Fibroblast of lung (primary cell): ENCODE results near the gene LOC128125822.

Experiments
- DNase-seq, 2 donors: peaks; one replicate each; pipeline versions ENCODE4 v3.0.0 to v3.0.0-alpha.2; 2010; ENCODE audit warnings: low read depth in 2 of 2
- H2AFZ ChIP-seq: 2 replicates; pipeline ENCODE4 v1.5.1; 2012; ENCODE audit warnings: low read length, control low read depth, inconsistent platforms
- H3K27ac ChIP-seq: 2 replicates; pipeline ENCODE4 v1.5.1; 2011; ENCODE audit warnings: low read length, control low read depth; ENCODE audit not compliant: insufficient read depth
- H3K27me3 ChIP-seq: 2 replicates; pipeline ENCODE4 v1.5.1; 2011; ENCODE audit warnings: mild to moderate bottlenecking, low read length; ENCODE audit not compliant: control insufficient read depth, insufficient read depth
- H3K36me3 ChIP-seq: 2 replicates; pipeline ENCODE4 v1.5.1; 2011; ENCODE audit warnings: low read length; ENCODE audit not compliant: control insufficient read depth, insufficient read depth
- H3K4me1 ChIP-seq: 2 replicates; pipeline ENCODE4 v1.5.1; 2011; ENCODE audit warnings: low read length; ENCODE audit not compliant: control insufficient read depth, insufficient read depth; ENCODE audit errors: extremely low read depth
- H3K4me2 ChIP-seq: 2 replicates; pipeline ENCODE4 v1.5.1; 2011; ENCODE audit warnings: low read length, control low read depth; ENCODE audit not compliant: insufficient read depth; ENCODE audit errors: extremely low read depth
- H3K4me3 ChIP-seq, 4 experiments: fragments of 200-600 bp in 1 of 4; sonication (generic) in 1 of 4; replicated peaks in 1 of 4; 2 replicates each; pipeline ENCODE4 v1.5.1; 2011 to 2016; ENCODE audit warnings: low read length in 4 of 4, low read depth in 3 of 4, mild to moderate bottlenecking in 3 of 4, control low read depth in 2 of 4, inconsistent platforms in 1 of 4, mixed read lengths in 1 of 4; ENCODE audit not compliant: insufficient read depth in 1 of 4; ENCODE audit errors: control extremely low read depth in 1 of 4
- H3K79me2 ChIP-seq: 2 replicates; pipeline ENCODE4 v1.5.1; 2012; ENCODE audit warnings: mild to moderate bottlenecking, low read length, inconsistent platforms; ENCODE audit not compliant: control insufficient read depth, insufficient read depth
- H3K9ac ChIP-seq: 2 replicates; pipeline ENCODE4 v1.5.1; 2011; ENCODE audit warnings: mild to moderate bottlenecking, low read length, control low read depth; ENCODE audit not compliant: insufficient read depth
- H3K9me3 ChIP-seq: 2 replicates; pipeline ENCODE4 v1.5.1; 2012; ENCODE audit warnings: low read depth, low read length; ENCODE audit not compliant: control insufficient read depth, insufficient read depth
- H4K20me1 ChIP-seq: 2 replicates; pipeline ENCODE4 v1.5.1; 2011; ENCODE audit warnings: low read length; ENCODE audit not compliant: control insufficient read depth, insufficient read depth; ENCODE audit errors: extremely low read depth
- EZH2 ChIP-seq: IDR thresholded peaks from 2 replicates; pipeline ENCODE4 v1.5.1; 2012; ENCODE audit warnings: low read length, control low read depth, mild to moderate bottlenecking; ENCODE audit errors: missing control alignments
- TF ChIP-seq, protein P1 (sequence below), 2 donors: IDR thresholded peaks in 1 of 2; conservative IDR thresholded peaks in 1 of 2; 1 replicate in 1 of 2; 2 replicates in 1 of 2; pipeline ENCODE4 v1.5.1; 2011 to 2012; ENCODE audit warnings: low read length in 2 of 2, control low read depth in 1 of 2, inconsistent platforms in 1 of 2, low read depth in 1 of 2, mild to moderate bottlenecking in 1 of 2

Gene LOC128125822

DNA sequence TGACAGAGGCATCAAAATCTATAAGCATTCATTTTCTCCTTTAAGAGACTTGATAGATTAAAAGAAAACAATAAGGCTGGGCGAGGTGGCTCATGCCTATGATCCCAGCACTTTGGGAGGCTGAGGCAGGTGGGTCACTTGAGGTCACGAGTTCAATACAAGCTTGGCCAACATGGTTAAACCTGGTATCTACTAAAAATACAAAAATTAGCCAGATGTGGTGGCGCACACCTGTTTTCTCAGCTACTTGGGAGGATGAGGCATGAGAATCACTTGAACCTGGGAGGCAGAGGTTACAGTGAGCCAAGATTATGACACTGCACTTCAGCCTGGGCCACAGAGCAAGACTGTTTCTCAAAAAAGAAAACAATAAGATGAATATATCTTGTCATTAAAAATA is 39.3 kb upstream of the LOC128125822 start:
- no peak overlapping the region for H3K4me3 ChIP-seq
- no peaks in the 10 kb centered on the region for H3K27me3 ChIP-seq
- peaks cover 1% of the 10 kb centered on the region for H3K4me1 ChIP-seq
- H2AFZ ChIP-seq: no peak overlapping the region
- no peaks in the 10 kb centered on the region for H3K36me3 ChIP-seq
- no peak for TF ChIP-seq EZH2
- TF ChIP-seq, protein P1, sequence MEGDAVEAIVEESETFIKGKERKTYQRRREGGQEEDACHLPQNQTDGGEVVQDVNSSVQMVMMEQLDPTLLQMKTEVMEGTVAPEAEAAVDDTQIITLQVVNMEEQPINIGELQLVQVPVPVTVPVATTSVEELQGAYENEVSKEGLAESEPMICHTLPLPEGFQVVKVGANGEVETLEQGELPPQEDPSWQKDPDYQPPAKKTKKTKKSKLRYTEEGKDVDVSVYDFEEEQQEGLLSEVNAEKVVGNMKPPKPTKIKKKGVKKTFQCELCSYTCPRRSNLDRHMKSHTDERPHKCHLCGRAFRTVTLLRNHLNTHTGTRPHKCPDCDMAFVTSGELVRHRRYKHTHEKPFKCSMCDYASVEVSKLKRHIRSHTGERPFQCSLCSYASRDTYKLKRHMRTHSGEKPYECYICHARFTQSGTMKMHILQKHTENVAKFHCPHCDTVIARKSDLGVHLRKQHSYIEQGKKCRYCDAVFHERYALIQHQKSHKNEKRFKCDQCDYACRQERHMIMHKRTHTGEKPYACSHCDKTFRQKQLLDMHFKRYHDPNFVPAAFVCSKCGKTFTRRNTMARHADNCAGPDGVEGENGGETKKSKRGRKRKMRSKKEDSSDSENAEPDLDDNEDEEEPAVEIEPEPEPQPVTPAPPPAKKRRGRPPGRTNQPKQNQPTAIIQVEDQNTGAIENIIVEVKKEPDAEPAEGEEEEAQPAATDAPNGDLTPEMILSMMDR (conservative IDR thresholded peaks at IDR 0.05 in 1 of 2, IDR thresholded peaks at IDR 0.05 in 1 of 2; ENCODE audit: low read depth in 1 of 2, low read length in 2 of 2): no peak
- no peaks in the 10 kb centered on the region for H4K20me1 ChIP-seq
- H3K4me2 ChIP-seq: no peak overlapping the region
- no peaks in the 10 kb centered on the region for H3K79me2 ChIP-seq
- no peak overlapping the region for H3K27ac ChIP-seq
- H3K9ac ChIP-seq: no peak overlapping the region
- no peak for DNase-seq
- H3K9me3 ChIP-seq: no peaks in the 10 kb centered on the region

DNA sequence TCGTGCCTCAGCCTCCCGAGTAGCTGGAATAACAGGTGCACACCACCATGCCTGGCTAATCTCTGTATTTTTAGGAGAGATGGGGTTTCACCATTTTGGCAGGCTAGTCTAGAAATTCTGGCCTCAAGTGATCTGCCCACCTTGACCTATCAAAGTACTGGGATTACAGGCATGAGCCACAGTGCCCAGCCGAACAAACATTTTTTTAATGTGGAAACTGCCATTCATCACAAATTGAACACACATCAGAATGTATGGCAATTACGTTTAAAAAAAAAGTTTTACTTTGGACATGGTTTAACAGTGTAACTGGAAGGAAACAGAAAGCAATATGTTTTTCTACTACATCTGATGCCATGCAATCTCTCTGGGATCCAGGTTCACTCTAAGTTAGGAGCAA is 38.3 kb upstream of the LOC128125822 start:
- TF ChIP-seq, protein P1 (conservative IDR thresholded peaks at IDR 0.05 in 1 of 2, IDR thresholded peaks at IDR 0.05 in 1 of 2; ENCODE audit: low read depth in 1 of 2, low read length in 2 of 2): no peak
- no peak for TF ChIP-seq EZH2
- Histone ChIP-seq H3K27ac (no peak overlapping the region), H3K79me2 (no peaks in the 10 kb centered on the region), H3K4me2 (no peak overlapping the region), H3K36me3 (no peaks in the 10 kb centered on the region), H3K27me3 (no peaks in the 10 kb centered on the region), H3K9ac (no peak overlapping the region), H3K4me1 (no peaks in the 10 kb centered on the region), H3K9me3 (no peaks in the 10 kb centered on the region), H3K4me3 (no peak overlapping the region), H2AFZ (no peak overlapping the region), H4K20me1 (no peaks in the 10 kb centered on the region)
- DNase-seq: no peak

DNA sequence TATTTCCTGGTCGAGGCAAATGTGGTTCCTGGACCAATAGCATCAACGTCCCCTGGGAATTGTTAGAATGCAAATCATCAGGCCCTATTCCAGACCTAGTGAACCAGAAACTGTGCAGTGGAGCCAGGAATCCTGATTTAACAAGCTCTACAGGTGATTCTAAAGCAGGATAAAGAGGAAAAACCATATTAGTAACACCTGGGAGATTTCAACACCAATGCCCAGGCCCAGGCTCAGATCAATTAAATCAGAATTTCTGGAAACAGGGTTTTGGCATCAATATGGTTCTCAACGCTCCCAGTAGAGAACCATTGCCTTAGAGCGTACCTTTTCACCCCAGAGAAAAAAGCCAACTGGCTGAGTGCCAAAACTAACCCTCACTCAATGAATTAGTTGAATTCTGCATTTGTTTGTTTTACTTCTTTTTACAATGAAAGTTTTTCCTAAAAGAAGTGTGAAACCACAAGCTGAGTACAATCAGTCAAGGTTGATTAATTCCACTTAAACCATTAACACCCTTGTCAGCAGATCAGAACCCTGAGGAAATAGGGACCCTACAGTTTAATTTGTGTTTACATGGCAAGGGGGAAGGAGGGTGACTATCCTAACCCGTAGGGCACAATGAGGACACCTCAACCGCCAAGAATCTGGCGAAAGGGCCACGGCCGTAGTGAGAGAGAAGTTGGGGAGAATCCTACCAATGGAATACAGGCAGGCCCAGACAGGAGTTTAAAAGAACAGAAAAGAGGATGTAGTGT is 34.9 kb upstream of the LOC128125822 start:
- Histone ChIP-seq H3K4me3 (no peak overlapping the region), H3K4me1 (no peaks in the 10 kb centered on the region), H2AFZ (no peak overlapping the region), H3K27ac (no peak overlapping the region), H3K36me3 (no peaks in the 10 kb centered on the region), H3K79me2 (no peaks in the 10 kb centered on the region), H3K27me3 (no peaks in the 10 kb centered on the region), H3K4me2 (no peak overlapping the region), H4K20me1 (no peaks in the 10 kb centered on the region), H3K9ac (no peak overlapping the region), H3K9me3 (no peaks in the 10 kb centered on the region)
- TF ChIP-seq EZH2: no peak
- TF ChIP-seq, protein P1 (conservative IDR thresholded peaks at IDR 0.05 in 1 of 2, IDR thresholded peaks at IDR 0.05 in 1 of 2; ENCODE audit: low read depth in 1 of 2, low read length in 2 of 2): no peak
- DNase-seq: no peak
